Fibroblast of skin of left quadriceps (primary cell): ENCODE data around the gene NANS.
A peak's percentile ranks its signal among the peaks of the same experiment; 100 is the strongest.
"Not testable (repeated sequence)": the region's sequence is repeated elsewhere in the genome, so short reads cannot be mapped to it uniquely, and the experiment has no call there.

Source experiments
- DNase-seq, 2 experiments: peaks; one replicate each; pipeline ENCODE4 v3.0.0-alpha.2; 2013; ENCODE audit warnings: low read depth in 2 of 2

The NANS gene

GRCh38 chr9:98056269-98057137 lies at the start of gene NANS:
TSS of gene NANS (plus strand) at chr9:98056732. CDS start at chr9:98056809, 77 bp downstream.
- peak; percentile 74 to 83 for DNase-seq

- no peak for DNase-seq
These were observed 49.1 kb upstream of the NANS start for GRCh38 chr9:98007251-98007928.

GRCh38 chr9:98008764-98009163 lies 47.8 kb upstream of the NANS start:
- DNase-seq: no peak

- DNase-seq: no peak
These were observed 47.1 kb upstream of the NANS start for GRCh38 chr9:98009437-98009836.

- DNase-seq: no peak
These were observed 46.6 kb upstream of the NANS start for GRCh38 chr9:98009936-98010335.

- DNase-seq: no peak
These were observed 46.1 kb upstream of the NANS start for GRCh38 chr9:98010445-98010844.

- no peak for DNase-seq
These were observed 45.4 kb upstream of the NANS start for GRCh38 chr9:98011122-98011521.

GRCh38 chr9:98016137-98016680 lies 40.3 kb upstream of the NANS start:
- DNase-seq: no peak

- no peak for DNase-seq
These were observed 39.2 kb upstream of the NANS start for GRCh38 chr9:98017306-98017705.

GRCh38 chr9:98018347-98018746 lies 38.2 kb upstream of the NANS start:
- no peak for DNase-seq

- no peak for DNase-seq
These were observed 37.4 kb upstream of the NANS start for GRCh38 chr9:98019098-98019497.

GRCh38 chr9:98019869-98020268 lies 36.7 kb upstream of the NANS start:
- not testable (repeated sequence) for DNase-seq

- no peak for DNase-seq
These were observed 35.9 kb upstream of the NANS start for GRCh38 chr9:98020476-98021145.

GRCh38 chr9:98021306-98022040 lies 35.1 kb upstream of the NANS start:
- DNase-seq: no peak

GRCh38 chr9:98022447-98022846 lies 34.1 kb upstream of the NANS start:
- no peak for DNase-seq

- no peak for DNase-seq
These were observed 31.8 kb upstream of the NANS start for GRCh38 chr9:98024702-98025101.

GRCh38 chr9:98031169-98031568 lies 25.4 kb upstream of the NANS start:
- DNase-seq: no peak

- peak in 1 of 2 experiments; percentile 12 for DNase-seq
These were observed 24.6 kb upstream of the NANS start for GRCh38 chr9:98031935-98032334.

- peak; percentile 32 for DNase-seq
These were observed 21.7 kb upstream of the NANS start for GRCh38 chr9:98034593-98035546.

GRCh38 chr9:98037357-98037756 lies 19.2 kb upstream of the NANS start:
- DNase-seq: no peak
